SU-DHL-6 (cell line): ENCODE data around the gene ECI1.

Experiments
- H2AFZ ChIP-seq: fragments of 200-600 bp; sonication (generic); 2 replicates; pipeline ENCODE4 v1.6.1; 2014; ENCODE audit warnings: low read depth, mild to moderate bottlenecking, moderate library complexity, mixed read lengths, antibody characterized with exemption, low read length; ENCODE audit not compliant: severe bottlenecking
- H3F3A ChIP-seq: fragments of 200-600 bp; shearing (Covaris generic); 2 replicates; pipeline ENCODE4 v1.6.0; 2016; ENCODE audit warnings: antibody characterized with exemption, mild to moderate bottlenecking; ENCODE audit not compliant: insufficient read depth
- H3K27ac ChIP-seq: fragments of 200-600 bp; sonication (generic); 2 replicates; pipeline ENCODE4 v1.5.1; 2016; ENCODE audit warnings: low read depth, mild to moderate bottlenecking, low read length, moderate library complexity, mixed read lengths
- H3K27me3 ChIP-seq: fragments of 200-600 bp; sonication (generic), shearing (Covaris generic); 2 replicates; pipeline ENCODE4 v1.6.0; 2014; ENCODE audit warnings: mild to moderate bottlenecking, low read length
- H3K36me3 ChIP-seq: fragments of 200-600 bp; sonication (generic); 2 replicates; pipeline ENCODE4 v1.6.1; 2014; ENCODE audit warnings: mild to moderate bottlenecking, low read length, mixed read lengths
- H3K4me2 ChIP-seq: fragments of 300-600, 200-600 bp; shearing (Covaris generic), sonication (generic); 2 replicates; pipeline ENCODE4 v1.6.0; 2014; ENCODE audit warnings: low read length, low read depth, mild to moderate bottlenecking; ENCODE audit not compliant: poor library complexity, severe bottlenecking
- H3K4me3 ChIP-seq: fragments of 200-600 bp; sonication (generic); 2 replicates; pipeline ENCODE4 v1.5.1; 2014; ENCODE audit warnings: antibody characterized with exemption, low read length, mild to moderate bottlenecking, mixed read lengths; ENCODE audit not compliant: insufficient read depth, poor library complexity, severe bottlenecking
- H3K79me2 ChIP-seq: fragments of 200-600 bp; sonication (generic); 2 replicates; pipeline ENCODE4 v1.6.1; 2014; ENCODE audit warnings: mild to moderate bottlenecking, low read length, moderate library complexity; ENCODE audit not compliant: insufficient read depth
- H3K9ac ChIP-seq: fragments of 200-600 bp; sonication (generic); 2 replicates; pipeline ENCODE4 v1.7.0; 2014; ENCODE audit warnings: mild to moderate bottlenecking, low read length
- H3K9me2 ChIP-seq: fragments of 200-600 bp; sonication (generic); replicated peaks from 2 replicates; pipeline ENCODE4 v1.6.1; 2014; ENCODE audit warnings: low read length; ENCODE audit not compliant: insufficient read depth
- H3K9me3 ChIP-seq: fragments of 200-600 bp; sonication (generic); 2 replicates; pipeline ENCODE4 v1.6.1; 2014; ENCODE audit warnings: low read length, mixed read lengths; ENCODE audit not compliant: insufficient read depth
- H4K20me1 ChIP-seq: fragments of 200-600 bp; sonication (generic); 2 replicates; pipeline ENCODE4 v1.6.1; 2014; ENCODE audit warnings: low read depth, mild to moderate bottlenecking, antibody characterized with exemption, low read length, moderate library complexity, mixed read lengths
- EZH2phosphoT487 ChIP-seq: fragments of 200-600 bp; sonication (generic), shearing (Covaris generic); conservative IDR thresholded peaks from 2 replicates; pipeline ENCODE4 v1.6.1; 2018; ENCODE audit warnings: mild to moderate bottlenecking, antibody characterized with exemption, low read length, moderate library complexity, mixed read lengths
- TF ChIP-seq, protein P1 (sequence below): fragments of 200-600 bp; sonication (generic); IDR thresholded peaks from one replicate; pipeline ENCODE4 v1.5.1; 2017; ENCODE audit warnings: antibody characterized with exemption, mild to moderate bottlenecking, low read length, moderate library complexity; ENCODE audit not compliant: insufficient read depth, poor library complexity, severe bottlenecking

The ECI1 gene

DNA sequence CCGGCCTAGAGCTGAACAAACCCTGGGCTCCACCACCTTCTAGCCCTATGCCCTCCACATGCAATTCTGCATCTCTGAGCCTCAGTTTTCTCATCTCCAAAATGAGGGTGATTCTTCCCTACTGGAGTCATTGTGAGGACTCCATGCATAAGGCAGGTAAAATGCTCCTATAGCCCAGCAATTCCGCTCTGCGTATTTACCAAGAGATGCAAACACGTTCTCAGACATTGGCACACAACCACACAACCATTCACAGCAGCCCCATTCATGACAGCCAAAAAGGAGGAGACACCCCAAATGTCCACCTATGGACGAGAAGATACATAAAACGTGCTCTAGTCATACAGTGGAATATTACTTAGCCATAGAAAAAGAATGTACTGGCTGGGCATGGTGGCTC is 51.1 kb downstream of the ECI1 start:
- H4K20me1 ChIP-seq: no peaks in the 10 kb centered on the region
- H2AFZ ChIP-seq: no peak overlapping the region
- H3K27me3 ChIP-seq: no peaks in the 10 kb centered on the region
- no peaks in the 10 kb centered on the region for H3K36me3 ChIP-seq
- no peak overlapping the region for H3K9ac ChIP-seq
- no peak overlapping the region for H3K27ac ChIP-seq
- H3F3A ChIP-seq: 0 out of 2 replicates have a peak, but pooled peaks cover 8% of the 10 kb centered on the region
- H3K9me3 ChIP-seq: no peaks in the 10 kb centered on the region
- H3K79me2 ChIP-seq: no peaks in the 10 kb centered on the region
- H3K4me3 ChIP-seq: no peak overlapping the region
- H3K9me2 ChIP-seq: no peaks in the 10 kb centered on the region
- no peak overlapping the region for H3K4me2 ChIP-seq
- TF ChIP-seq, protein P1, sequence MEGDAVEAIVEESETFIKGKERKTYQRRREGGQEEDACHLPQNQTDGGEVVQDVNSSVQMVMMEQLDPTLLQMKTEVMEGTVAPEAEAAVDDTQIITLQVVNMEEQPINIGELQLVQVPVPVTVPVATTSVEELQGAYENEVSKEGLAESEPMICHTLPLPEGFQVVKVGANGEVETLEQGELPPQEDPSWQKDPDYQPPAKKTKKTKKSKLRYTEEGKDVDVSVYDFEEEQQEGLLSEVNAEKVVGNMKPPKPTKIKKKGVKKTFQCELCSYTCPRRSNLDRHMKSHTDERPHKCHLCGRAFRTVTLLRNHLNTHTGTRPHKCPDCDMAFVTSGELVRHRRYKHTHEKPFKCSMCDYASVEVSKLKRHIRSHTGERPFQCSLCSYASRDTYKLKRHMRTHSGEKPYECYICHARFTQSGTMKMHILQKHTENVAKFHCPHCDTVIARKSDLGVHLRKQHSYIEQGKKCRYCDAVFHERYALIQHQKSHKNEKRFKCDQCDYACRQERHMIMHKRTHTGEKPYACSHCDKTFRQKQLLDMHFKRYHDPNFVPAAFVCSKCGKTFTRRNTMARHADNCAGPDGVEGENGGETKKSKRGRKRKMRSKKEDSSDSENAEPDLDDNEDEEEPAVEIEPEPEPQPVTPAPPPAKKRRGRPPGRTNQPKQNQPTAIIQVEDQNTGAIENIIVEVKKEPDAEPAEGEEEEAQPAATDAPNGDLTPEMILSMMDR: no peak
- no peak for TF ChIP-seq EZH2phosphoT487

DNA sequence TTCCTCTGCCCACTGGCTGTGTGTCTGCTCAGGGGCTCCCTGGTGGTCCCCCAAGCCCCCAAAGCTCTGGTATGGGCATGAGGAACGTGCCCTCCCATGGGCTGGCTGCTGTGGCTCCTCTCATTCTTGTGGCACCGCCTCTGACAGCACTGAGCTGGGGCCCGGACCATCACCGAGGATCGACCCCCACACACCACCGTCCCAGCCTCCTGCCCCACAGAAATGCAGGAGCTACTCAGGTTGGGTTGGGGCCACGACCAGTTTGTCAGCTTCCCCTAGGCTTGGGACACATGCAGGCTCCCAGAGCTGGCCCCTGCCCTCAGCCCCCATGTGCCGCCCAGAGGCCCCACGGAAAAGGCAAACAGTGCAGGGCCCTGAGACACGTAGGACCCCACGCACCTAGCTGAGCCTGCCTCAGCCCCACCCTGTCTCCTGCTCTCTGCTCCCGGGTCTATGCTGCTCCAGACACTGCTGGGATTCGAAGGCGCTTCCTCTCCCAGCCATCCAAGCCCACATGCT is 51.7 kb downstream of the ECI1 start:
- Histone ChIP-seq H3K4me3 (no peak overlapping the region), H4K20me1 (no peaks in the 10 kb centered on the region), H3K9ac (no peak overlapping the region), H3F3A (0 out of 2 replicates have a peak, but pooled peaks cover 8% of the 10 kb centered on the region), H2AFZ (no peak overlapping the region), H3K27me3 (no peaks in the 10 kb centered on the region), H3K9me3 (no peaks in the 10 kb centered on the region), H3K4me2 (no peak overlapping the region), H3K79me2 (no peaks in the 10 kb centered on the region), H3K9me2 (no peaks in the 10 kb centered on the region), H3K36me3 (no peaks in the 10 kb centered on the region), H3K27ac (no peak overlapping the region)
- no peak for TF ChIP-seq EZH2phosphoT487
- TF ChIP-seq, protein P1: no peak

DNA sequence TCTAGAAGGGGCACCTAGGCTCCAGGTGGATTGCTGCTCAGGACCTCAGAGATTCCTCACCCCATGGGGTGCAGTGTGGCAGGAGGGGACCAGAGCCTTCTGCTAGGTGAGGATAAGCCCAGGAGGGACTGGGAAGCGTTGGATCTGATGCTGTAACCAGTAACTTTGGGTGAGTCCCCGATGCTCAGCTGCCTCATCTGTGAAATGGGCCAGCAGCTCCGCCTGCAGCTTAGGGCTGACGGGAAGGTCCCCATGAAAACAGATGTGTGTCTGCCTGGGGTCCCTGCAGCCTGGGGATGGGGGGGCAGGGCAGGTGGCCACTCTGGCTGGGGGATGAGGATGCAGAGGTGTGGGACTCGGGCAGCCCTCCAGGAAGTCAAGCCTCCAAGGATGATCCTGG is 52.3 kb downstream of the ECI1 start:
- 0 out of 2 replicates have a peak, but pooled peaks cover 8% of the 10 kb centered on the region for H3F3A ChIP-seq
- no peak overlapping the region for H3K4me2 ChIP-seq
- H3K9me2 ChIP-seq: no peaks in the 10 kb centered on the region
- no peak overlapping the region for H3K27ac ChIP-seq
- no peak overlapping the region for H3K9ac ChIP-seq
- H3K79me2 ChIP-seq: no peaks in the 10 kb centered on the region
- no peaks in the 10 kb centered on the region for H3K27me3 ChIP-seq
- TF ChIP-seq EZH2phosphoT487: no peak
- TF ChIP-seq, protein P1: no peak
- no peak overlapping the region for H3K4me3 ChIP-seq
- no peaks in the 10 kb centered on the region for H3K9me3 ChIP-seq
- H4K20me1 ChIP-seq: no peaks in the 10 kb centered on the region
- H2AFZ ChIP-seq: no peak overlapping the region
- H3K36me3 ChIP-seq: no peaks in the 10 kb centered on the region
